Skeletal muscle satellite cell (primary cell): ENCODE data around the gene TNNI3K. TPM values are rescaled to one million over a fixed set of nuclear protein-coding genes. Genes with fewer than 3 reads are reported as not detected.

Source experiments
- H3K27me3 ChIP-seq: 2 replicates; pipeline ENCODE4 v1.7.0; 2013; ENCODE audit warnings: low read length; ENCODE audit not compliant: control insufficient read depth, insufficient read depth
- H3K36me3 ChIP-seq: 2 replicates; pipeline ENCODE4 v1.7.0; 2013; ENCODE audit warnings: mild to moderate bottlenecking, control low read depth, low read length; ENCODE audit not compliant: insufficient read depth
- H3K4me1 ChIP-seq: 2 replicates; pipeline ENCODE4 v1.7.0; 2013; ENCODE audit warnings: low read length; ENCODE audit not compliant: control insufficient read depth, insufficient read depth
- H3K4me2 ChIP-seq: 2 replicates; pipeline ENCODE4 v1.7.0; 2013; ENCODE audit warnings: mild to moderate bottlenecking, low read length
- H3K4me3 ChIP-seq: 2 replicates; pipeline ENCODE4 v1.7.0; 2013; ENCODE audit warnings: low read length
- H3K9ac ChIP-seq: 2 replicates; pipeline ENCODE4 v1.7.0; 2013; ENCODE audit warnings: mild to moderate bottlenecking, low read depth, low read length, moderate library complexity
- H3K9me3 ChIP-seq: replicated peaks from 2 replicates; pipeline ENCODE4 v1.7.0; 2013; ENCODE audit warnings: mild to moderate bottlenecking, control low read depth, low read length
- total RNA-seq: library from RNA; depleted of rRNA; stranded (reverse); fragments of >200 nt; gene quantifications from 2 replicates; pipeline ENCODE4 v1.2.3, GENCODE V29; 2012; rRNA removed

TNNI3K gene
- 0.51 and 2.2 TPM in 2 replicates for total RNA-seq

GRCh38 chr1:74235153-74235552, at the start of gene TNNI3K:
Gene TNNI3K, plus strand, starts transcription at chr1:74235387. Its CDS starts 65 bp downstream, at chr1:74235452.
- Histone ChIP-seq H3K9me3 (no peaks in the 10 kb centered on the region), H3K4me2 (no peak within 1 kb of the TSS), H3K4me3 (no peak within 1 kb of the TSS), H3K9ac (no peak within 1 kb of the TSS), H3K27me3 (no peaks in the 10 kb centered on the region), H3K36me3 (no peaks in the 10 kb centered on the region), H3K4me1 (no peaks in the 10 kb centered on the region)

DNA sequence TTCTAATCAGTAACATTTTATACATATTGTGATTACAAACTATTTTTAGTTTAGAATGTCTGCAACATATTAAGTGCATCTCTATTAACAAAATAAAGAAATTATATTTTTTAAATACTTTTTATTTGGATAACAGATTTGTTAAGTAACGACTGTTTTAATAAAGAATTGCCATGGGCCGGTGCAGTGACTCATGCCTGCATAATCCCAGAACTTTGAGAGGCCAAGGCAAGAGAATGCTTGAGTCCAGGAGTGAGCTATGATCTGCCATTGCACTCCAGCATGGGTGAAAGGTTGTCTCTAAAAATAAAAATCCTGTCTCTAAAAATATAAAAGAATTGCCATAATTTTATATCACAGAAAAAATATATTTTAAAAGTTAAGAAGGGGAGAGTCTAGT, 41.3 kb upstream of the TNNI3K start:
- H3K9ac ChIP-seq = no peak overlapping the region
- H3K4me1 ChIP-seq = peaks cover 6% of the 10 kb centered on the region
- H3K9me3 ChIP-seq = no peaks in the 10 kb centered on the region
- no peaks in the 10 kb centered on the region for H3K27me3 ChIP-seq
- no peak overlapping the region for H3K4me2 ChIP-seq
- no peak overlapping the region for H3K4me3 ChIP-seq
- no peaks in the 10 kb centered on the region for H3K36me3 ChIP-seq

GRCh38 chr1:74195339-74195738, 39.8 kb upstream of the TNNI3K start:
- H3K9me3 ChIP-seq = no peaks in the 10 kb centered on the region
- no peak overlapping the region for H3K4me3 ChIP-seq
- no peak overlapping the region for H3K9ac ChIP-seq
- H3K4me1 ChIP-seq = peaks cover 12% of the 10 kb centered on the region
- H3K36me3 ChIP-seq = no peaks in the 10 kb centered on the region
- H3K4me2 ChIP-seq = no peak overlapping the region
- H3K27me3 ChIP-seq = no peaks in the 10 kb centered on the region

DNA sequence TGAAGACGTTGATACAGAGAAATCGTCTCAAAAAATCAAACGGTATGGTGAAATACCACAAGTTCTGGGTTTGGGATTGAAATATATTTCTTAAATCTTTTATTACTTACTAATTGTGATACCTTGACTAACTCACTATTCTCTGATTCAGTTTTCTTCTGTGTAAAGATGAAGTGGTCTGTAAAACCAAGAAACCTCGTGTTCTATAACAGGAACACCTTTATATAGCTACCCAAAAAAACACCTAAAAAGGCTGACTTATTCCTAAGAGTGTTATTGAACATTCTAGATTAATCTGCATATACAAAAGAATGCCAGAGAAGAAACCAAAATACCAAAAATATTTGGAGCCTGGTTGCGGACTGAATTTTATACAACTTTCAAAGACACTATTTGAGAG, 37.9 kb upstream of the TNNI3K start:
- peaks cover 12% of the 10 kb centered on the region for H3K4me1 ChIP-seq
- H3K4me3 ChIP-seq = peak overlapping the region; percentile 79
- H3K36me3 ChIP-seq = no peaks in the 10 kb centered on the region
- peak overlapping the region; percentile 95 for H3K4me2 ChIP-seq
- H3K27me3 ChIP-seq = no peaks in the 10 kb centered on the region
- peak overlapping the region; percentile 81 for H3K9ac ChIP-seq
- no peaks in the 10 kb centered on the region for H3K9me3 ChIP-seq

- H3K4me3 ChIP-seq = peak within 1 kb of the TSS; percentile 79
- peak within 1 kb of the TSS; percentile 81 for H3K9ac ChIP-seq
- H3K9me3 ChIP-seq = no peaks in the 10 kb centered on the region
- H3K4me2 ChIP-seq = peak within 1 kb of the TSS; percentile 95
- H3K36me3 ChIP-seq = no peaks in the 10 kb centered on the region
- H3K4me1 ChIP-seq = peaks cover 12% of the 10 kb centered on the region
- H3K27me3 ChIP-seq = no peaks in the 10 kb centered on the region
Observed at GRCh38 chr1:74197657-74198552, 37.3 kb upstream of the TNNI3K start, which contains the start of the genes FPGT and LRRIQ3. Gene FPGT, plus strand, starts transcription at chr1:74198242. Its CDS starts 37 bp downstream, at chr1:74198279. Gene LRRIQ3, minus strand, starts transcription at chr1:74198176. Its CDS starts 14,492 bp downstream, at chr1:74183684.

DNA sequence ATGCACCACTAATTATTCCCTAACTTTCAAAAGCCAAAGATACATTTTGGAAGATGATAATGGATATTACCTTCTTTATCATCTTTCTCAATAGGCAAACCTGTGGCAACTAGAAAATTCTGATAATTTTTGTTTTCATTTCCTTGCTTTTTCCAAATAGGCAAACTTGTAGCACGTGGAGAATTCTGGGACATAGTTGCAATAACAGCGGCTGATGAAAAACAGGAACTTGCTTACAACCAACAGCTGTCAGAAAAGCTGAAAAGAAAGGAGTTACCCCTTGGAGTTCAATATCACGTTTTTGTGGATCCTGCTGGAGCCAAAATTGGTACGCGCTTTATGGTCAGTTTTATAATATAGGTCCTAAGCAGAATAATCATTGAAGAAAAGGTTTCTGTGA, 35.7 kb upstream of the TNNI3K start:
- no peaks in the 10 kb centered on the region for H3K27me3 ChIP-seq
- peaks cover 12% of the 10 kb centered on the region for H3K4me1 ChIP-seq
- no peaks in the 10 kb centered on the region for H3K9me3 ChIP-seq
- H3K4me3 ChIP-seq = no peak overlapping the region
- H3K4me2 ChIP-seq = no peak overlapping the region
- H3K36me3 ChIP-seq = no peaks in the 10 kb centered on the region
- no peak overlapping the region for H3K9ac ChIP-seq

- Histone ChIP-seq H3K36me3 (no peaks in the 10 kb centered on the region), H3K4me3 (no peak overlapping the region), H3K9me3 (no peaks in the 10 kb centered on the region), H3K9ac (no peak overlapping the region), H3K4me2 (no peak overlapping the region), H3K27me3 (no peaks in the 10 kb centered on the region), H3K4me1 (no peaks in the 10 kb centered on the region)
Observed at GRCh38 chr1:74205266-74205665, 29.9 kb upstream of the TNNI3K start.

DNA sequence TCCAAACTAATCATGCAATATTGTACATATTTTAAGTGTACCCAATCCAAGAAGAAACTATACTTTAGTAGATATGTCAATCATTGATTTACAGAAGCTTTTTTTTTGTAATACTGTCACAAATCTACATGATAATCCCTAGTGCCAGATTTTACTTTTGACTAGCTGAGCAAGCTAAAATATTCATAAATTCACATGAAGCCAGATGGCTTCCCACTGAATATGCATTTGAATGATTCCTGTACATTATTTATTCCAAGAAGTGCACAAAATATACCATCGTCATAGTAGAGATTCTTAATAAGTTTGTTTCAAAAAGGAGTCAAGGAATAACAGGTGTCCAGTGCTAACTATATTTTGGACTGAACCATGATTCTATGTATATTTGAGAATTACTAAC, 20.0 kb upstream of the TNNI3K start:
- no peaks in the 10 kb centered on the region for H3K36me3 ChIP-seq
- no peak overlapping the region for H3K4me2 ChIP-seq
- no peaks in the 10 kb centered on the region for H3K4me1 ChIP-seq
- no peaks in the 10 kb centered on the region for H3K9me3 ChIP-seq
- no peak overlapping the region for H3K4me3 ChIP-seq
- H3K9ac ChIP-seq = no peak overlapping the region
- no peaks in the 10 kb centered on the region for H3K27me3 ChIP-seq

DNA sequence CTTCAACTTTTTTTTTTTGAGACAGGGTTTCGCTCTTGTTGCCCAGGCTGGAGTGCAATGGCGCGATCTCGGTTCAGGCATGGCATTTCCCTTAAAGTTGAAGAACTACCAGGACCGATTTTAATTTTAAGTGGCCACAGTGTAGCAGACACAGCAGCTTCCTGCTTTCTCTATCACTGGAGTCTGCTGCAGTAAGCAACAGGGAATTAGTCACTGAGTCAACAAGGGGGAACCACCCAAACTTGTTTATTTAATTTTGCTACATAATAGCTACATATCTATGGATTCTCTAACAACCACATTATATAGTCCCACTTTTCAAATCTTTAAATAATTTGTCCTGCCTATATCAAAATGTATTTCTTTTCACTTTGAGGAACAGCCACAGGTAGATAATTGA, 12.5 kb upstream of the TNNI3K start:
- Histone ChIP-seq H3K9me3 (no peaks in the 10 kb centered on the region), H3K4me1 (peaks cover 4% of the 10 kb centered on the region), H3K27me3 (no peaks in the 10 kb centered on the region), H3K4me2 (no peak overlapping the region), H3K4me3 (no peak overlapping the region), H3K36me3 (no peaks in the 10 kb centered on the region), H3K9ac (no peak overlapping the region)

- H3K4me3 ChIP-seq = no peak overlapping the region
- peaks cover 4% of the 10 kb centered on the region for H3K4me1 ChIP-seq
- no peak overlapping the region for H3K4me2 ChIP-seq
- no peak overlapping the region for H3K9ac ChIP-seq
- no peaks in the 10 kb centered on the region for H3K9me3 ChIP-seq
- no peaks in the 10 kb centered on the region for H3K27me3 ChIP-seq
- no peaks in the 10 kb centered on the region for H3K36me3 ChIP-seq
Observed at GRCh38 chr1:74223453-74223852, 11.7 kb upstream of the TNNI3K start.

- no peak overlapping the region for H3K4me2 ChIP-seq
Observed at GRCh38 chr1:74236440-74236839, 1.3 kb downstream of the TNNI3K start.

GRCh38 chr1:74237035-74237434, 1.8 kb downstream of the TNNI3K start:
- no peak overlapping the region for H3K4me3 ChIP-seq
- H3K4me2 ChIP-seq = no peak overlapping the region
- H3K9me3 ChIP-seq = no peaks in the 10 kb centered on the region
- no peaks in the 10 kb centered on the region for H3K4me1 ChIP-seq
- no peaks in the 10 kb centered on the region for H3K27me3 ChIP-seq
- no peaks in the 10 kb centered on the region for H3K36me3 ChIP-seq
- H3K9ac ChIP-seq = no peak overlapping the region

More at GRCh38 chr1:74236440-74236839, 1.3 kb downstream of the TNNI3K start:
- Histone ChIP-seq H3K9me3 (no peaks in the 10 kb centered on the region), H3K36me3 (no peaks in the 10 kb centered on the region), H3K9ac (no peak overlapping the region), H3K27me3 (no peaks in the 10 kb centered on the region), H3K4me1 (no peaks in the 10 kb centered on the region), H3K4me3 (no peak overlapping the region)
